SW480 (cell line): Measurements from ENCODE around the gene SLC9A8.

Source experiments
- DNase-seq: peaks from one replicate; pipeline ENCODE4 v3.0.0-alpha.2; 2016; ENCODE audit warnings: low spot score

SLC9A8 gene

DNA sequence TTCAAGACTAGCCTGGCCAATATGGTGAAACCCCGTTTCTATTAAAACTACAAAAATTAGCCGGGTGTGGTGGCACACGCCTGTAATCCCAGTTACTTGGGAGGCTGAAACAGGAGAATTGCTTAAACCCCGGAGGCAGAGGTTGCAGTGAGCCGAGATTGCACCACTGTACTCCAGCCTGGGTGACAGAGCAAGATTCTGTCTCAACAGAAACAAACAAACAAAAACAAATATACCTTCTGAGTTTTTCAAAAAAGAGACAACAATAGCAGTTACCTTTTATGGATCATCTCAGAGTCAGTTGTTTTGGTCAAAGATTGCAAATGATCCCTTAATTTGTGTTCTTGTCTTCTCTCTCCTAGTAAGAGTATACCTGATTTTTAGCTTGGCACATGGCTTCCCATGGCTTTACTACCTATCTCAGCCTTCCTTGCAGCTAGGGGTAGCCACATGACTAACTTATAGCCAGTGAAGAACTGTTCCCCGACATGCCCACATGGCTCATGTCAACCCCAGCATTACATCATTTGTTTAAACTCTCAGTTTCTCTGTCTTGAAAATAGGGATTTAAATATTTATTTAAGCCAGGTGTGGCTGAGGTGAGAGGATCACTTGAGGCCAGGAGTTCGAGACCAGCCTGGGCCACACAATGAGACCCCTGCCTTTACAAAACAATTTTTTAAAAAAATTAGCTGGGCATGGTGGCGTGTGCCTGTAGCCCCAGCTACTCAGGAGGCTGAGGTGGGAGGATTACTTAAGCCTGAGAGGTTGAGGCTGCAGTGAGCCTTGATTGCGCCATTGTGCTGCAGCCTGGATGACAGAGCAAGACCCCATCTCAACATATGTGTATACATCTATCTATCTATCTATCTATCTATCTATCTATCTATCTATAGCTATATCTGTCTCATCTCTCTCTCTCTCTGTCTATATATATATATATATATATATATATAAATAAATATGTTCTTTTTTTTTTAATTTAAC is 25.0 kb upstream of the SLC9A8 start:
- no peak for DNase-seq

DNA sequence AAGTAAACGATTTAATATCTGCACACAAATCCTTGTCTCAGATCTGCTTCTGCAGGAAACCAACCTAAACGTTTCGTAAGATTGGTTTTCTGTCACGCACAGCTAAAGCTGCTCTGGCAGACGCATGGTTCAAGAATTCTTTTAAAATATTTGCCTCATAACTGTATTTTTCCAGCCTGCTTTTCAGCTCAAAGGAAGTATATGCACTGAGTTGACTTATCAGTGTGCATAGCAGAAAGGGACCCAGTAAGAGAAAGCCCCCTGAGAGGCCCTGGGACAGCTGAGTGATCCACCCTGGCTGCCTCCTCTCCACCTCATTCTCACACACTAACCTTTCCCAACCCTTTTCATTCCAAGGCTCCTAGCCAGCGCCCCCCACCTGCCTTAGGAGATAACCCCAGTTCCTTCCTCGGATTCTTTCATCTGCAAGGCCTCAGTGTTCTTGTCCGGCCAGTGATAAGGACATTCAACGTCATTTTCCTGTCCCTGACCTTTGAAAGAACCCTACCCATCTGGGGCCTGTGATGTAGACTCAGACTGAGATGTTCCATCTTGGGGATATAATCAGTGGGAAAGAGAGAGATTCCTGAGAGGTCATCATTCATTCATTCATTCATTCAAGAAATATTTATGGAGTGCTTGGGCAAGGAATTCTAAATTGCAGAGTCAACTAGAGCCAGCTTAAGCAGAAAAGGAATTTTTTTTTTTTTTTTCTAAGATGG is 22.4 kb upstream of the SLC9A8 start:
- no peak for DNase-seq

DNA sequence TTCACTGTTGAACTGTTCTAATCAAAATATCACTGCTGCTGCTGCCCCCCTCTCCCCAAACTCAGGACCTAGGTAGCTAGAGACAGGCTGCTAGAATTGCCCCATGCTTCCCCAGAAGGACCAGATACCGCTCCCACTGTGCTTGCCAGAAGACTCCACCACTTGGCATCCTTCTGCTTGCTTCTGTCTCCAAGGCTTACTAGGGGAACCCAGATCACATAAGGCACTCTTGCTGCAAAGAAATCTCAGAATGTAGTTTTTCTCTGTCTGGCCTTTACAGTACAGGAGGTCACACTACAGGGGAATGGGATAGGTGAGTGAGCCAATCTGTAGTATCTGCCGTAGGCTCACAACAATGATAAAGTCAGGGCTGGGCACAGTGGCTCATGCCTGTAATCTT is 21.5 kb upstream of the SLC9A8 start:
- DNase-seq, result no peak

- DNase-seq, result no peak
Observed at GRCh38 chr20:49792006-49792405, 20.6 kb upstream of the SLC9A8 start.

DNA sequence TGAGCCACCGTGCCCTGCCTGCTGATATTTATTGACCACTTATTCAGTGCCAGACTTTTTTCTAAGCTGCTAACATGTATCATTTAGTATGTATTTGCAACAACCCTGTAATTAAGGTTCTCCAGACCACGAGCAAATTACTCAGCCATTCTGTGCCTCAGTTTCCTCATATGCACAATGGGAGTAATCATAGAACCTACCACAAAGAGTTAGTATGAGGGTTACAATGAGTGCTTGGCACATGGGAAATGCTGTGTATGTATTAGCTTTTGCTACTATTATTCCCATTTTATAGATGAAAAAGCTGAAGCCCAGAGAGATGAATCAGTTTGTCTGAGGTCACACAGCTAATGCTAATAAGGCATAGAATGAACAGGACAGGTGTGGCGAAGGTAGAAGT is 20.0 kb upstream of the SLC9A8 start:
- no peak for DNase-seq

- no peak for DNase-seq
Observed at GRCh38 chr20:49794336-49795134, 18.1 kb upstream of the SLC9A8 start.

DNA sequence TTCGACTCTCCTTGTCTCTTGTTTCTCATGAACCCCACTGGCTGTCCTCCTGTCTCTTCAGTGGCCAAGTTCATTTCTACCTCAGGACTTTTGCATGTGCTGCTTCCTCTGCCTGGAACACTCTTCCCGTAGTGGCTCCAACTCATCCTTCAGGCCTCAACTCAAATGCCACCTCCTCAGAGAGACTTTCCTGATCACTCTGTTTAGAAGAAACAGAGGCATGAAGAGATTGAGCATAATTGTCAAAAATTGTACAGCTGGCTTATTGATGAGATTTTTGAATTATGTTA is 17.5 kb upstream of the SLC9A8 start:
- no peak for DNase-seq

DNA sequence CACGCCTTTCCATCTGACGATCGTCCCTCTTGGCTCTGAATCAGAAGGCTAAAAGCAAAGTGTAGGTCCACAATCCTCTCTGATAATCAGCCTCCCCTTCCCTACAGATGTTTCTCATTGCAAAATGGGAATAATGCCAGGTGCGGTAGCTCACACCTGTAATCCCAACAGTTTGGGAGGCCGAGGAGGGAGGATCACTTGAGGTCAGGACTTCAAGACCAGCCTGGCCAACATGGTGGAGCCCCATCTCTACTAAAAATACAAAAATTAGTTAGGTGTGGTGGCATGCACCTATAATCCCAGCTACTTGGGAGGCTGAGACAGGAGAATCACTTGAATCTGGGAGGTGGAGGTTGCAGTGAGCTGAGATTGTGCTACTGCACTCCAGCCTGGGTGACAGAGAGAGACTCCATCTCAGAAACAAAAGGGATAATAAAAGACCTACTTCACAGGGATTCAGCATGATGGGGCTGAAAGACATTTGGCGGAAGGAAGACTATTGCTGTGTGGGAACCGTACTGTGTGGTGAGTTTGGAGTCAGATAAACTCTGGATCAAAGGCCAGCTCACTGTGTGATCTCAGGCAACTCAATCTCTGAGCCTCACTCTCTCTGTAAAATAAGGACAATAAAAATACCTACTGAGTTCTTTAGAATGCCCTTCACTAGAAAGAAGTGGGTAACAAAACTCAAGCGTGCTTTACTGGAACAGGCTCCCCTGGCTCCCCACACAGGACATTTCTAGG is 15.9 kb upstream of the SLC9A8 start:
- peak; percentile 32 for DNase-seq

GRCh38 chr20:49797344-49797615 is 15.3 kb upstream of the SLC9A8 start:
- no peak for DNase-seq

- no peak for DNase-seq
Observed at GRCh38 chr20:49798718-49799117, 13.9 kb upstream of the SLC9A8 start.

- DNase-seq, result no peak
Observed at GRCh38 chr20:49799698-49800097, 12.9 kb upstream of the SLC9A8 start.

DNA sequence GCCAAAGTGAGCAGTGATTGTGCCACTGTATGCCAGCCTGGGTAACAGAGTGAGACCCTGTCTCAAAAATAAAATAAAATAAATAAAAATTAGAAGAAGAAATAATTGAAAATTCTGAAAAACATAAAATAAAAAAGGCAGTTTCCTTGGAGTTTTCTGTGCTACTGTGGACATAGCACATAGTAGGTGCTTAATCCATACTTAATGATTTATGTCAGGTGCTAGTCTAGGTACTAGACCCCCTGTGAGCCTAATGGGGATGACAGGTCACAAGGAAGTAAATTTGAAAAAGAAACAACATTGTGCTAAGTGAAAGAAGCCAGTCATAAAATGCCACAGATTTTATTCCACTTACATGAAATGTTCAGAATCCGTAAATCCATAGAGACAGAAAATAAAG is 9.2 kb upstream of the SLC9A8 start:
- DNase-seq, result no peak

- no peak for DNase-seq
Observed at GRCh38 chr20:49804364-49804763, 8.3 kb upstream of the SLC9A8 start.

DNA sequence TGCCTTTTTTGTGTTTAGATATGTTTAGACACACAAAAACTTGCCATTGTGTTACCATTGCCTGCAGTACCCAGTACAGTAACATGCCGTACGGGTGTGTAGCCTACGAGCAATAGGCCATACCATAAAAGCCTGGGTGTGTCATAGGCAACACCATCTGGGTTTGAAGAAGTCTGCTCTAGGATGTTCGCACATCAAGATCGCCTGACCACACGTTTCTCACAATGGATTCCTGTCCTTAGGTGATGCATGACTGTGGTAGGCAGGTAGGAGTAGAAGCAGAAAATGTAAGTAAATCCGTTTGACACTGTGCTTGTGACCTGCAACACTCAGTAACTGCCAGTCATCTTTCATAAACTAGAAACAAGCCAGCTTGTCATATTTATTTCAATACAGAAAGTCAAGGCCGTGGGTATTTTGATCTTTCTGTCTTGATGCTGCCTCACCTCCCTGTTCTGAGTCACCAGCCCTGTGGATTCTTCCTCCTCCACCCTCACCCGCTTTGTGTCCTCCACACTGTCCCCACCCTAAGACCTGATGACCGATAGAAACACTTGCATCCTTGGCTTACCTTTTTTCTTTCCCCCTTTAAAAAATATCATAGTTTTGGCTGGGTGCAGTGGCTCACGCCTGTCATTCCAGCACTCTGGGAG is 7.3 kb upstream of the SLC9A8 start:
- peak; percentile 96 for DNase-seq

DNA sequence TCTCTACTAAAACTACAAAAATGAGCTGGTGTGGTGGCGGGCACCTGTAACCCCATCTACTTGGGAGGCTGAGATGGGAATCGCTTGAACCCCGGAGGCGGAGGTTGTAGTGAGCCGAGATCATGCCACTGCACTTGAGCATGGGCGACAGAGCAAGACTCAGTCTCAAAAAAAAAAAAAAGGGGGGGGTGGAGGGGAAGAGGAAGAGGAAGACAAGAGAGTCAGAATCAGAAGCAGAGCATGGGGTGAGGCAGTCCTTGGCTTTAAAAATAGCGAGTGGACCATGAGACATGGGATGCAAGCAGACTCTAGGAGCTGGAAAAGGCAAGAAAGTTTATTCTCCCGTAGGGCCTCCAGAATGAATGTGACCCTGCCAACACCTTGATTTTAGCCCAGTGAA is 3.9 kb upstream of the SLC9A8 start:
- no peak for DNase-seq

- no peak for DNase-seq
Observed at GRCh38 chr20:49809803-49810359, 2.7 kb upstream of the SLC9A8 start.

DNA sequence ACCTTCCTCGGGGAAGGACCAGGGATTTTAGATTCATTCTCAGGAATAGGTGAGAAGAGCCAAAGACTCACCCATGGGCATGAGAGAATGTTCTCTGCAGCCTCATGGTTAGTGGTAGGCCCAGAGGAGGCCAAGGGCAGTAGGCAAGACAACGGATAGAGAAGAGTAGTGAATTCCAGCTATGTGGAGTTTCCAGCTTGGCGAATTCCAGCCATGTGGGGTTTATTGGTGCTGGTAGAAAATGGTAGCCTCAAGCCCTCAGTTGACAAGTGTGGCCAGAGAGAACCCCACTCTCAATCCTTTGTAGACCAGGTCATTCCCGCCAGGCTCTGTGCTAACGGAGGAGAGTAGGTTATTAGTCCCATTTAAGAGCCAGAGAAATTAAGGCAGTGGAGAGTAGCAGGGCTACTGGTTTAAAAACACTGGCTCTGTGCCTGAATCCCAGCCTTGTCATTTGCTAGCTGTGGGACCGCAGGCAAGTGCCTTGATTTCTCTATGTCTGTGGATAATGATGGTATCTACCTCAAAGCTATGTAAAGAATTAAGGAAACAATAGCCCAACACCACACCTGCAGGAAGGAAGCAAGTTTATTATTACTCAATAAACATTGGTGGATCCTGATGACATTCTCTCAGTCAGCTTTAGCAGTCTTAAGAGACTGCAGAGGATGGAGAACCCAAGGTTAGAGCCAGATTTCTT is 2.0 kb upstream of the SLC9A8 start:
- peak; percentile 56 for DNase-seq

- DNase-seq, result peak; percentile 90
Observed at GRCh38 chr20:49811825-49812506, 662 bp upstream of the SLC9A8 start.

DNA sequence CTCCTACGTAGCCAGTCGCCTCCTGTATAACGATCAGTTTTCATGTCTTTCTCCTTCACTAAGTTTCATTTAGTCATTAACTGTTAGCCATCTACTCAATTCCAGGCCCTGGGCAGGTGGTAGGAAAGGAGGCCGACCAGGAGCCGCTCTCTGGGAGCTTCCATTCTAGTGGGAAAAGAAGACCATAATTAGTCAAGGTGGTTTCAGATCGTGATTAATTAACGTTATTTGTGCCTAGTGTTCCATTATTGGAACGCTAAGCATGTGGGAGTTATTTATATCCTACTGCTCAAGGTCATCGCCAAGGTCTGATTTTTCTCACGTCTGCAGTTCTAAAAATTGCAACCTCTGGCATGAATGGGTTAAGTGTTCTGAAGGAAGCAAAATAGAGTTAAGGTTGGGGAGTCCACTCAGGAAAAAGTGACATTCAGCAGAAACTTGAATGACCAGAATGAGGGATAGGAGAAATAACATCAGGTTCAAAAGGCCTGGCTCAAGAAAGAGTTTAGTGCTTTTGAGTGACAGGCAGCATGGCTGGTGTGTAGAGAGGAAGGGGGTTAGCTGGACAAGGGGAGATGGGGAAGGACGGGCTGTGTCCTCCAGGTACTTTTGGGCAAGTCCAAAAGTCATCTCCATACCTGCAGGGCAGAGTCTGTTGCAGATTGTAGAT is 812 bp downstream of the SLC9A8 start:
- DNase-seq, result peak; percentile 16
